PC-9 (cell line): ENCODE measurements around the gene MPHOSPH6. TPM values are rescaled to one million over a fixed set of nuclear protein-coding genes. Genes with fewer than 3 reads are reported as not detected.

ENCODE experiments used
- BruUV-seq: library from RNA; stranded (reverse); fragments of 400-500 nt; replicated peaks from 2 replicates; lab custom pipeline; 2021; lab: Mats Ljungman, UMichigan
- CTCF ChIA-PET: fragments of 300-600 bp; sonication (Branson Sonifier 250); formaldehyde crosslinking; loops from one replicate; lab custom pipeline; 2022; ENCODE audit warnings: antibody characterized with exemption; lab: Charles Lee
- POLR2A ChIA-PET: fragments of 300-600 bp; sonication (Branson Sonifier 250); formaldehyde crosslinking; loops from one replicate; lab custom pipeline; 2022; ENCODE audit warnings: antibody characterized with exemption; ENCODE audit not compliant: unreplicated experiment; lab: Charles Lee
- DNase-seq, 2 experiments: peaks; one replicate each; pipeline versions ENCODE4 v3.0.0 to v3.0.0-alpha.2; 2015 to 2022; ENCODE audit warnings: mixed read lengths in 1 of 2
- H2AFZ ChIP-seq: fragments of 200-600 bp; sonication (generic); 2 replicates; pipeline ENCODE4 v1.8.1; 2017; ENCODE audit warnings: antibody characterized with exemption
- H3F3A ChIP-seq: fragments of 200-600 bp; sonication (generic); 2 replicates; pipeline ENCODE4 v1.8.1; 2017; ENCODE audit warnings: antibody characterized with exemption, mild to moderate bottlenecking, low read depth; ENCODE audit not compliant: insufficient read depth
- H3K27ac ChIP-seq: fragments of 200-600 bp; sonication (generic); 2 replicates; pipeline ENCODE4 v1.6.1; 2016; ENCODE audit warnings: mixed run types
- H3K27me3 ChIP-seq: fragments of 200-600 bp; sonication (generic); 2 replicates; pipeline ENCODE4 v1.6.1; 2016; ENCODE audit warnings: low read depth, mixed run types; ENCODE audit not compliant: insufficient read depth
- H3K36me3 ChIP-seq: fragments of 200-600 bp; sonication (generic); 2 replicates; pipeline ENCODE4 v1.6.1; 2016; ENCODE audit warnings: low read depth, mixed run types
- H3K4me1 ChIP-seq: fragments of 200-600 bp; sonication (generic); replicated peaks from 2 replicates; pipeline ENCODE4 v1.6.1; 2016; ENCODE audit warnings: mixed run types; ENCODE audit not compliant: insufficient read depth
- H3K4me2 ChIP-seq: fragments of 200-600 bp; sonication (generic); 2 replicates; pipeline ENCODE4 v1.6.1; 2017; ENCODE audit warnings: mixed run types
- H3K4me3 ChIP-seq: fragments of 200-600 bp; sonication (generic); 2 replicates; pipeline ENCODE4 v1.6.1; 2016; ENCODE audit warnings: mixed run types
- H3K79me2 ChIP-seq: fragments of 200-600 bp; sonication (generic); 2 replicates; pipeline ENCODE4 v1.6.1; 2017; ENCODE audit warnings: low read depth, mixed run types
- H3K9me2 ChIP-seq: fragments of 200-600 bp; sonication (generic); 2 replicates; pipeline ENCODE4 v1.8.1; 2017; ENCODE audit warnings: mild to moderate bottlenecking; ENCODE audit not compliant: insufficient read depth
- H3K9me3 ChIP-seq: fragments of 200-600 bp; sonication (generic); 2 replicates; pipeline ENCODE4 v1.8.1; 2016; ENCODE audit warnings: low read depth; ENCODE audit not compliant: insufficient read depth
- H4K20me1 ChIP-seq: fragments of 200-600 bp; sonication (generic); 2 replicates; pipeline ENCODE4 v1.8.1; 2017; ENCODE audit not compliant: insufficient read depth
- CTCF ChIP-seq: fragments of 200-600 bp; sonication (generic); conservative IDR thresholded peaks from 2 replicates; pipeline ENCODE4 v1.6.1; 2017; ENCODE audit warnings: mixed run types, antibody characterized with exemption, mild to moderate bottlenecking, moderate library complexity
- EZH2 ChIP-seq: fragments of 200-600 bp; sonication (generic); IDR thresholded peaks from 2 replicates; pipeline ENCODE4 v1.8.0; 2017; ENCODE audit warnings: antibody characterized with exemption, low read depth
- intact Hi-C: fragments of 100-400 bp; cut with micrococcal nuclease; formaldehyde crosslinking; loops from one replicate; pipeline ENCODE4 v1.10.0; 2022; ENCODE audit not compliant: unreplicated experiment
- total RNA-seq: library from RNA; stranded (reverse); gene quantifications from 2 replicates; pipeline ENCODE4 v1.2.3, GENCODE V29; 2021

The MPHOSPH6 gene
- total RNA-seq, 1 experiment from 2014 or later, result 15.2 TPM

- TF ChIP-seq EZH2, result no peak
- TF ChIP-seq CTCF, result no peak
- no peaks in the 10 kb centered on the region for H3K4me1 ChIP-seq
- CTCF ChIA-PET, result no interaction called here
- no peaks in the 10 kb centered on the region for H4K20me1 ChIP-seq
- H3K27me3 ChIP-seq, result peaks cover 24% of the 10 kb centered on the region; the same call in 1 of the 2 replicates
- POLR2A ChIA-PET, result no interaction called here
- no peaks in the 10 kb centered on the region for H3K79me2 ChIP-seq
- intact Hi-C loops, result no loop called here
- no peak overlapping the region for H3K4me2 ChIP-seq
- DNase-seq, result no peak
- H3F3A ChIP-seq, result no peaks in the 10 kb centered on the region
- BruUV-seq, result no TSS peak
- H3K4me3 ChIP-seq, result no peak overlapping the region
- H3K27ac ChIP-seq, result no peak overlapping the region
- no peaks in the 10 kb centered on the region for H3K9me3 ChIP-seq
- H2AFZ ChIP-seq, result no peak overlapping the region
- H3K9me2 ChIP-seq, result no peaks in the 10 kb centered on the region
- H3K36me3 ChIP-seq, result no peaks in the 10 kb centered on the region
Observed at GRCh38 chr16:82183004-82183397, 13.0 kb upstream of the MPHOSPH6 start.

GRCh38 chr16:82182266-82183003 is 12.4 kb upstream of the MPHOSPH6 start:
- no peaks in the 10 kb centered on the region for H3F3A ChIP-seq
- no peaks in the 10 kb centered on the region for H3K9me2 ChIP-seq
- no peak for TF ChIP-seq CTCF
- no peak for TF ChIP-seq EZH2
- BruUV-seq, result no TSS peak
- no peaks in the 10 kb centered on the region for H3K36me3 ChIP-seq
- no peak overlapping the region for H3K4me3 ChIP-seq
- H2AFZ ChIP-seq, result no peak overlapping the region
- H3K79me2 ChIP-seq, result no peaks in the 10 kb centered on the region
- H3K4me2 ChIP-seq, result no peak overlapping the region
- H3K27ac ChIP-seq, result no peak overlapping the region
- no peaks in the 10 kb centered on the region for H4K20me1 ChIP-seq
- H3K27me3 ChIP-seq, result peaks cover 28% of the 10 kb centered on the region; the same call in 1 of the 2 replicates
- ChIA-PET POLR2A (no interaction called here), CTCF (no interaction called here)
- no peaks in the 10 kb centered on the region for H3K9me3 ChIP-seq
- intact Hi-C loops, result no loop called here
- DNase-seq, result no peak
- H3K4me1 ChIP-seq, result no peaks in the 10 kb centered on the region

GRCh38 chr16:82181461-82182185 is 11.6 kb upstream of the MPHOSPH6 start:
- H3K27ac ChIP-seq, result no peak overlapping the region
- ChIA-PET POLR2A (no interaction called here), CTCF (no interaction called here)
- no peaks in the 10 kb centered on the region for H3K9me3 ChIP-seq
- no peak overlapping the region for H3K4me3 ChIP-seq
- no peaks in the 10 kb centered on the region for H3F3A ChIP-seq
- no peak for TF ChIP-seq EZH2
- no peak for TF ChIP-seq CTCF
- intact Hi-C loops, result no loop called here
- H3K9me2 ChIP-seq, result no peaks in the 10 kb centered on the region
- no peaks in the 10 kb centered on the region for H3K79me2 ChIP-seq
- no peak overlapping the region for H3K4me2 ChIP-seq
- H3K27me3 ChIP-seq, result peaks cover 35% of the 10 kb centered on the region; the same call in 1 of the 2 replicates
- no TSS peak for BruUV-seq
- H3K4me1 ChIP-seq, result no peaks in the 10 kb centered on the region
- no peaks in the 10 kb centered on the region for H3K36me3 ChIP-seq
- H2AFZ ChIP-seq, result no peak overlapping the region
- no peaks in the 10 kb centered on the region for H4K20me1 ChIP-seq
- DNase-seq, result no peak
